Neural cell (in vitro differentiated cells): Measurements from ENCODE around the gene PLCB4.

ENCODE experiments used
- CTCF ChIP-seq: fragments of 450-650 bp; IDR thresholded peaks from 2 replicates; pipeline ENCODE4 v1.5.1; 2014; ENCODE audit warnings: antibody characterized with exemption, mild to moderate bottlenecking, moderate library complexity; ENCODE audit not compliant: poor library complexity, severe bottlenecking
- EP300 ChIP-seq: fragments of 450-650 bp; conservative IDR thresholded peaks from 2 replicates; pipeline ENCODE4 v1.6.1; 2014; ENCODE audit warnings: antibody characterized with exemption, mild to moderate bottlenecking, moderate library complexity; ENCODE audit not compliant: poor library complexity, severe bottlenecking
- EZH2 ChIP-seq: fragments of 200-600, 300-800 bp; shearing (Covaris generic), sonication (generic); IDR thresholded peaks from 2 replicates; pipeline ENCODE4 v1.6.1; 2014; ENCODE audit warnings: antibody characterized with exemption, low read length, borderline replicate concordance, mild to moderate bottlenecking; ENCODE audit not compliant: insufficient read depth, poor library complexity, severe bottlenecking
- MXI1 ChIP-seq: fragments of 450-650 bp; conservative IDR thresholded peaks from 2 replicates; pipeline ENCODE4 v1.6.1; 2014; ENCODE audit warnings: antibody characterized with exemption, mild to moderate bottlenecking; ENCODE audit not compliant: poor library complexity, severe bottlenecking
- POLR2AphosphoS5 ChIP-seq: IDR thresholded peaks from 2 replicates; pipeline ENCODE4 v1.6.1; 2012
- RAD21 ChIP-seq: fragments of 450-650 bp; conservative IDR thresholded peaks from 2 replicates; pipeline ENCODE4 v1.6.1; 2014; ENCODE audit warnings: antibody characterized with exemption, mild to moderate bottlenecking, moderate library complexity
- TAF1 ChIP-seq: IDR thresholded peaks from 2 replicates; pipeline ENCODE4 v1.6.1; 2012; ENCODE audit warnings: low read depth

DNA sequence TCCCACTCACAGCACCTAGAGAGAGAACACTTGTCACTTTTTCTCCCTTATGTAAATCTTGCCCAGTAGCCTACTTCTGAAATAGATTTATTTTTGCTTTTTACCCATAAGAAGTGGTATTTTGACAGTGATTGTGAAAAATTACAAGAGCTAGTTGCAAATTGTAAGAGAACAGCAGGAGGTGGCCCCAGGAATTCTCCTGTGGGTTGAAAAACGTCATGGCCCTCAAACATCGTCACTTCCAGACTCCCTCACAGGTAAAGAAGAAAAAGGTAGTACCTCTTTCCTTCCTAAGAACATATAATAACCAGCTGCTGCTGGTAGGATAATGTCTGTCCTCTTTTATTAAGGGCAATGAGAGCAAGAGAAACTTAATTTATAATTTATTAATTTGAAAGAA is 376.0 kb downstream of the PLCB4 start:
- TF ChIP-seq CTCF (no peak), TAF1 (no peak), EP300 (no peak), EZH2 (no peak), POLR2AphosphoS5 (no peak), RAD21 (no peak), MXI1 (no peak)
